ENCODE results near the gene ADAMTS19.
A peak's percentile ranks its signal among the peaks of the same experiment; 100 is the strongest.

ADAMTS19 gene

DNA sequence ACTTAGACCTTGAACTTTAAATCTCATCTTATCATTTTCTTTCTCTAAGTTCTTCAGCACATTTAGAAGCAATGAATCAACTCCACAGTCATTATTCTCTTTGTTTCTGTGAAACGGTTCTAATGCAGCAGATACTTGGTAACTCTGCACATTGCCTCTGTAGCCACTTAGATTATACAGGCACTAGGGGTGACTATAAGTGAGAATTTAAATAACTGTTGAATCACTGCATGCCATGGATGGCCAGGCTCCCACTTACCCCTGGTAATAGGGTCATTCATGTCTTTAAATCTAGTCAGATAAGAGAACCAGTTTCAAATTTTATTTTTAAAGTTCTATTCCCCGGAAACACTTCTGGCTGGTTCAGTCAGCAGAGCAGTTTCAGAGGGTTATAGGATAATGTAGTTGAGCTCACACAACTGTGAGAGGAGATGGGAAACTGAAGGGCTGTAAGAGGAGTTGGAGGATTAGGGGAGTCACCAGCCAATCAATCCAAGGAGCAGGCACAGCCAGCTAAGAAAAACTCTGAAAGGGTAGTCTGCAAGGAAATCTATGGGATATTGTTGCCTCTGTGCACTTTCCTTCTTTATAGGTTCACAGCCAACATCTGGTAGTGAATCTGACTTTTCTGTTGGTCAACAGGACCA, 283.6 kb downstream of the ADAMTS19 start:
- Mint-ChIP-seq H3K27me3 (no peaks in the 10 kb centered on the region), H3K4me3 (no peak overlapping the region), H3K27ac (no peak overlapping the region), H3K4me1 (no peaks in the 10 kb centered on the region), H3K36me3 (no peaks in the 10 kb centered on the region), H3K9me3 (no peaks in the 10 kb centered on the region)

DNA sequence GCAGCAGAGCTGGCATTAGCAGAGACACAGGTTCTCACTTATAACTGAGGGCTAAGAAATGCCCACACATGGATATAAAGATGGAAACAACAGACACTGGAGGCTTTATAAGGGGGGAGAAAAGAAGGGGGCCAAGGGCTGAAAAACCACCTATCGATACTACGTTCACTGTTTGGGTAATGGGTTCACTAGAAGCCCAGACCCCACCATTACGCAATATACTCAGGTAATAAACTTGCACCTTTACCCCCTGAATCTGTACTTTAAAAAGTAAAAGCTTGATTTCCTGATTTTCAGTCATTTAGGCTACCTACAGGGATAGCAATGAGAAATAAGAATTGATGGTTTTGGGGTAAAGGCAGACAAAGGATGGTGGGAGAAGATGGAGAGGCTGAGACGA, 285.9 kb downstream of the ADAMTS19 start:
- no peaks in the 10 kb centered on the region for H3K27me3 Mint-ChIP-seq
- no peaks in the 10 kb centered on the region for H3K36me3 Mint-ChIP-seq
- no peaks in the 10 kb centered on the region for H3K9me3 Mint-ChIP-seq
- H3K4me3 Mint-ChIP-seq: no peak overlapping the region
- no peaks in the 10 kb centered on the region for H3K4me1 Mint-ChIP-seq
- H3K27ac Mint-ChIP-seq: no peak overlapping the region

GRCh38 chr5:129746876-129747275, 286.8 kb downstream of the ADAMTS19 start:
- no peaks in the 10 kb centered on the region for H3K9me3 Mint-ChIP-seq
- no peak overlapping the region for H3K4me3 Mint-ChIP-seq
- H3K4me1 Mint-ChIP-seq: no peaks in the 10 kb centered on the region
- no peaks in the 10 kb centered on the region for H3K36me3 Mint-ChIP-seq
- no peaks in the 10 kb centered on the region for H3K27me3 Mint-ChIP-seq
- no peak overlapping the region for H3K27ac Mint-ChIP-seq

DNA sequence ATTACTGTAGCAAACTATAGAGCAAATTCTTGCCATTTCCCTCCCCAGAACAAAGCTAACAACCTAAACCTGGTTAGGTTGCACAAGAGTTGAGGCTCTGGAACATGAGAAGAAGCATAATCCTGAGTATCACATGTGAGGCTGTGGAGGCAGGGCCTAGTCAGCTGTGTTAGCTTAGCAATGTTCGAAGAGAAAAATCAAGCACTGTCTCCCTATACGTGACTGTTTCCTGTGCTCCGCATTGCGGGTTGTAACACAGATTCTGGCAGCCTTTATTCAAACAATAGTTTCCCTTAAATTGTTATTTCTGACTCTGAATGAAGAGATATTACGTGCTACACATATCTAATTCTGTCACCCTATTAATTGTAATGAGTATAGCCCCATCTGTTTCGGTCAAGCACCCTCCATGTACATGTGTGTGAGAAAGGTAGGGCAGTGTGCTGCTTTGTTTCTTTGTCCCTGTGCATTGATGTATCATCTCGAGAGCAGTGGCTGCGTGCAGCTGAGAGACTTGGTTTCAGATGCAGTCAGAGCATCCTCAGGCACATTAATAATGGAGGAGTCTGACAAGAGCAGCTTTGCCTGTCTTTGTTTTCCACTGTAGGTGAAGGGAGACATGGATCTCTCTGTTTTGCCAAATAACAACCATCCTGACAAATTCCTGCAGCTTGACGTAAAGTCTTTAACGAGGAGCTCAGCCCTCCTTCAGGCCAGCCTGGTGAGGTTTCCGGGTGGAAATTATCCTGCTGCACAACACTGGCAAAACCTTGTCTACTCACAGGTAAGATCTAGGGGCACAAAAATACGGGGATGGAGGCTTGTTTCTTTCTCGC, 287.7 kb downstream of the ADAMTS19 start, which contains the start of gene MINAR2:
Gene MINAR2 (plus strand): TSS at position 523 of the 836 bp plus-strand sequence. CDS start 97 bp downstream, at position 620.
- H3K27me3 Mint-ChIP-seq: peaks cover 2% of the 10 kb centered on the region
- no peak within 1 kb of the TSS for H3K4me3 Mint-ChIP-seq
- no peaks in the 10 kb centered on the region for H3K36me3 Mint-ChIP-seq

GRCh38 chr5:129748913-129749880, 289.1 kb downstream of the ADAMTS19 start:
- Mint-ChIP-seq H3K27me3 (peaks cover 2% of the 10 kb centered on the region), H3K36me3 (no peaks in the 10 kb centered on the region), H3K9me3 (no peaks in the 10 kb centered on the region), H3K4me3 (no peak overlapping the region), H3K27ac (peak overlapping the region; percentile 14), H3K4me1 (no peaks in the 10 kb centered on the region)

More for the DNA sequence above, 287.7 kb downstream of the ADAMTS19 start, which contains the start of gene MINAR2:
- Mint-ChIP-seq H3K27ac (peak within 1 kb of the TSS; percentile 14), H3K9me3 (no peaks in the 10 kb centered on the region), H3K4me1 (no peaks in the 10 kb centered on the region)

- H3K4me3 Mint-ChIP-seq: no peak overlapping the region
- no peaks in the 10 kb centered on the region for H3K4me1 Mint-ChIP-seq
- no peak overlapping the region for H3K27ac Mint-ChIP-seq
- no peaks in the 10 kb centered on the region for H3K9me3 Mint-ChIP-seq
- H3K27me3 Mint-ChIP-seq: peaks cover 8% of the 10 kb centered on the region
- H3K36me3 Mint-ChIP-seq: no peaks in the 10 kb centered on the region
Observed at GRCh38 chr5:129760636-129761325, 300.7 kb downstream of the ADAMTS19 start.

DNA sequence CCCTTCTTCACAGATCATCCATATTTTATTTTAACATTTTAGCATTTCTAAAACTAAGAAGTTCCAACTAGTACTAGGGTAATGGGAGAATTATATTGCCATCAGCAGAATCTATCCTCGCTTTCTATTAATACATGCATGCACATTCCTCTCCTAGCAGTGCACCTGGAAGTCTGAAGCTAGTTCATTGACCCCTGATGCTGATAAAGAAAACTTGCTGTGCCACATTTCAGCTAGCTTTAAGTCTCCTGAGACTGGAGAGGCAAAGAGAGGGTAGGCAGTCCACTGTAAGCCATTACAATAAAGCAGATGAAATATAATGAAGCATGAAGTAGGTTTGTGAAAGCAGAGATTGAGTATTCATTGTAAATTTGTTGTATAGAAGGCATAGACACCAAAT, 303.6 kb downstream of the ADAMTS19 start:
- Mint-ChIP-seq H3K27me3 (no peaks in the 10 kb centered on the region), H3K4me3 (no peak overlapping the region), H3K27ac (no peak overlapping the region), H3K9me3 (no peaks in the 10 kb centered on the region), H3K36me3 (no peaks in the 10 kb centered on the region), H3K4me1 (no peaks in the 10 kb centered on the region)

GRCh38 chr5:129766798-129767197, 306.7 kb downstream of the ADAMTS19 start:
- Mint-ChIP-seq H3K4me3 (no peak overlapping the region), H3K9me3 (no peaks in the 10 kb centered on the region), H3K27me3 (no peaks in the 10 kb centered on the region), H3K36me3 (no peaks in the 10 kb centered on the region), H3K4me1 (no peaks in the 10 kb centered on the region), H3K27ac (no peak overlapping the region)

GRCh38 chr5:129767927-129768380, 307.9 kb downstream of the ADAMTS19 start:
- no peaks in the 10 kb centered on the region for H3K9me3 Mint-ChIP-seq
- H3K4me1 Mint-ChIP-seq: no peaks in the 10 kb centered on the region
- H3K4me3 Mint-ChIP-seq: no peak overlapping the region
- H3K27me3 Mint-ChIP-seq: no peaks in the 10 kb centered on the region
- H3K27ac Mint-ChIP-seq: no peak overlapping the region
- H3K36me3 Mint-ChIP-seq: no peaks in the 10 kb centered on the region

- Mint-ChIP-seq H3K4me1 (no peaks in the 10 kb centered on the region), H3K27me3 (no peaks in the 10 kb centered on the region), H3K27ac (no peak overlapping the region), H3K4me3 (no peak overlapping the region), H3K36me3 (no peaks in the 10 kb centered on the region), H3K9me3 (no peaks in the 10 kb centered on the region)
Observed at GRCh38 chr5:129768735-129769134, 308.6 kb downstream of the ADAMTS19 start.

GRCh38 chr5:129770024-129770820, 310.1 kb downstream of the ADAMTS19 start:
- Mint-ChIP-seq H3K4me1 (no peaks in the 10 kb centered on the region), H3K27me3 (no peaks in the 10 kb centered on the region), H3K36me3 (no peaks in the 10 kb centered on the region), H3K27ac (no peak overlapping the region), H3K4me3 (no peak overlapping the region), H3K9me3 (no peaks in the 10 kb centered on the region)

GRCh38 chr5:129771058-129771838, 311.1 kb downstream of the ADAMTS19 start:
- Mint-ChIP-seq H3K36me3 (no peaks in the 10 kb centered on the region), H3K4me1 (no peaks in the 10 kb centered on the region), H3K9me3 (no peaks in the 10 kb centered on the region), H3K4me3 (no peak overlapping the region), H3K27me3 (no peaks in the 10 kb centered on the region), H3K27ac (no peak overlapping the region)

DNA sequence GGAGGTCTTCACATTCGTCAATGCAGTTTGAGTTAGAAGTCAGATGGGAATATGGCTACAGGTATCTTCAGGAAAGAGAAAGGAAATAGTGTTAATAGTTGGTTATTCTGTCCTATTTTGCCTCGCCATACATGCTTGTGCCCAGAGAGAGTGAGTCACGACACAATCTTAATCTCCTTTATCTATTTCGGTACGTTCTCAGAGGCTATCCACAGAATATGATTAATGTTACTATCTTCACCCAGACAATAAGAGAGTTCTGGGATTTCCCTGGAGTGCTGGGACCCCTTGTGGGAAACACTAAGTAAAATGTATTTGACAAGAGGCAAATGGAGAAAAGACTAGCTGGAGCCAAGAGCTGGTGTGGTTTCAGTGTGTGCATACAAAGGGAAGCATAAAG, 313.3 kb downstream of the ADAMTS19 start:
- Mint-ChIP-seq H3K27ac (no peak overlapping the region), H3K4me1 (no peaks in the 10 kb centered on the region), H3K36me3 (no peaks in the 10 kb centered on the region), H3K4me3 (no peak overlapping the region), H3K27me3 (peaks cover 2% of the 10 kb centered on the region), H3K9me3 (no peaks in the 10 kb centered on the region)

GRCh38 chr5:129781594-129781993, 321.5 kb downstream of the ADAMTS19 start:
- Mint-ChIP-seq H3K4me3 (no peak overlapping the region), H3K27me3 (peaks cover 4% of the 10 kb centered on the region), H3K27ac (no peak overlapping the region), H3K4me1 (no peaks in the 10 kb centered on the region), H3K36me3 (no peaks in the 10 kb centered on the region), H3K9me3 (peaks cover 6% of the 10 kb centered on the region)
